ENCODE results near the gene PDGFA. TPM values are rescaled to one million over a fixed set of nuclear protein-coding genes. Genes with fewer than 3 reads are reported as not detected.

The PDGFA gene
- total RNA-seq, 4 donors from 2014 or later, result 10.8 to 31.7 (median 26.0) TPM

GRCh38 chr7:526460-527034, 6.9 kb upstream of the PDGFA start:
- H3K4me1 ChIP-seq, result peaks cover 6 to 7% of the 10 kb centered on the region in 2 donors
- DNase-seq (no peak), ATAC-seq (no peak)
- in situ Hi-C loops (cut with MboI; ENCODE audit: low sequenced_read_pairs in 4 of 4) (no loop called here), intact Hi-C loops (cut with DNase I; ENCODE audit: low total_unique reads) (no loop called here)
- no peaks in the 10 kb centered on the region for H3K36me3 ChIP-seq
- TF ChIP-seq POLR2A (IDR thresholded peaks at IDR 0.05), result no peak
- TF ChIP-seq CTCF (IDR thresholded peaks at IDR 0.05 in 4 of 5, conservative IDR thresholded peaks at IDR 0.05 in 1 of 5), result no peak
- peaks cover 0 to 6% (median 0%) of the 10 kb centered on the region in 3 donors for H3K27me3 ChIP-seq
- H3K4me3 ChIP-seq, result no peak overlapping the region
- H3K9me3 ChIP-seq, result no peaks in the 10 kb centered on the region
- no peak overlapping the region for H3K27ac ChIP-seq

- peaks cover 10% of the 10 kb centered on the region in 2 donors for H3K4me1 ChIP-seq
- no peaks in the 10 kb centered on the region for H3K36me3 ChIP-seq
- H3K9me3 ChIP-seq, result no peaks in the 10 kb centered on the region
- intact Hi-C loops (cut with DNase I; ENCODE audit: low total_unique reads), result no loop called here
- no peak overlapping the region for H3K4me3 ChIP-seq
- no peak for DNase-seq
- ATAC-seq, result no peak
- TF ChIP-seq POLR2A (IDR thresholded peaks at IDR 0.05), result no peak
- TF ChIP-seq CTCF (IDR thresholded peaks at IDR 0.05 in 4 of 5, conservative IDR thresholded peaks at IDR 0.05 in 1 of 5), result no peak
- in situ Hi-C loops (cut with MboI; ENCODE audit: low sequenced_read_pairs in 4 of 4), result no loop called here
- no peak overlapping the region for H3K27ac ChIP-seq
- peaks cover 0 to 4% (median 0%) of the 10 kb centered on the region in 3 donors for H3K27me3 ChIP-seq
These were observed 6.1 kb upstream of the PDGFA start for GRCh38 chr7:525740-526139.

GRCh38 chr7:524800-525199, 5.2 kb upstream of the PDGFA start:
- TF ChIP-seq POLR2A (IDR thresholded peaks at IDR 0.05), result no peak
- no peak for TF ChIP-seq CTCF (IDR thresholded peaks at IDR 0.05 in 4 of 5, conservative IDR thresholded peaks at IDR 0.05 in 1 of 5)
- ATAC-seq, result no peak
- H3K27ac ChIP-seq, result no peak overlapping the region

GRCh38 chr7:523347-524336, 4.0 kb upstream of the PDGFA start:
- no peaks in the 10 kb centered on the region for H3K27me3 ChIP-seq
- H3K27ac ChIP-seq, result peak overlapping the region in 1 of 4 donors; percentile 53
- H3K4me1 ChIP-seq, result peaks cover 10 to 14% of the 10 kb centered on the region in 2 donors
- ATAC-seq (no peak), DNase-seq (no peak)
- TF ChIP-seq POLR2A (IDR thresholded peaks at IDR 0.05), result no peak
- no peak for TF ChIP-seq CTCF (IDR thresholded peaks at IDR 0.05 in 4 of 5, conservative IDR thresholded peaks at IDR 0.05 in 1 of 5)
- H3K36me3 ChIP-seq, result no peaks in the 10 kb centered on the region
- intact Hi-C loops (cut with DNase I; ENCODE audit: low total_unique reads), result loop anchor here (5.0 kb wide), 1 partner anchor 209 kb away; no protein-coding TSS in a partner anchor
- no peak overlapping the region for H3K4me3 ChIP-seq
- in situ Hi-C loops (cut with MboI; ENCODE audit: low sequenced_read_pairs in 4 of 4), result no loop called here
- no peaks in the 10 kb centered on the region for H3K9me3 ChIP-seq

More at GRCh38 chr7:524800-525199, 5.2 kb upstream of the PDGFA start:
- H3K4me3 ChIP-seq, result no peak overlapping the region
- in situ Hi-C loops (cut with MboI; ENCODE audit: low sequenced_read_pairs in 4 of 4) (no loop called here), intact Hi-C loops (cut with DNase I; ENCODE audit: low total_unique reads) (loop anchor here (5.0 kb wide), 1 partner anchor 208 kb away; no protein-coding TSS in a partner anchor)
- peaks cover 10 to 14% of the 10 kb centered on the region in 2 donors for H3K4me1 ChIP-seq
- no peaks in the 10 kb centered on the region for H3K9me3 ChIP-seq
- no peaks in the 10 kb centered on the region for H3K36me3 ChIP-seq
- DNase-seq, result no peak
- H3K27me3 ChIP-seq, result no peaks in the 10 kb centered on the region
